H1 (cell line): ENCODE data around the gene SF3B2. TPM values are rescaled to one million over a fixed set of nuclear protein-coding genes. Genes with fewer than 3 reads are reported as not detected.

Experiments used
- CHD1 ChIP-seq: IDR thresholded peaks from 2 replicates; pipeline ENCODE4 v1.6.1; 2012; ENCODE audit warnings: low read depth, low read length, improper control_type of control experiment
- POLR2AphosphoS5 ChIP-seq: IDR thresholded peaks from 2 replicates; pipeline ENCODE4 v1.6.1; 2011; ENCODE audit warnings: low read depth, low read length
- SIX5 ChIP-seq: IDR thresholded peaks from 2 replicates; pipeline ENCODE4 v1.6.1; 2011; ENCODE audit warnings: mild to moderate bottlenecking, low read depth, low read length
- SRF ChIP-seq: IDR thresholded peaks from 2 replicates; pipeline ENCODE4 v1.6.1; 2011; ENCODE audit warnings: mild to moderate bottlenecking, low read depth, low read length, moderate library complexity
- USF2 ChIP-seq: IDR thresholded peaks from 2 replicates; pipeline ENCODE4 v1.6.1; 2011; ENCODE audit warnings: low read length, improper control_type of control experiment
- polyA plus RNA-seq, 7 experiments: library from polyadenylated mRNA; depleted of rRNA in 3 of 7; stranded (reverse) in 5 of 7; unstranded in 2 of 7; fragments of >200 nt in 5 of 7; fragments of 200-250 nt in 2 of 7; gene quantifications; 1 replicate in 5 of 7; 2 replicates in 1 of 7; 4 replicates in 1 of 7; pipeline versions ENCODE4 v1.2.1 to v1.2.3, GENCODE V29; 2011 to 2013; ENCODE audit warnings: missing spikeins in 2 of 7, mixed read lengths in 2 of 7
- total RNA-seq: library from RNA; stranded (reverse); fragmentation: NEBNext Ultra II Directional; extraction: Animal tissue kit (Norgen Biotek cat#: 25700); gene quantifications from 2 replicates; pipeline ENCODE4 v1.2.1, GENCODE V29; 2021
- TF ChIP-seq, protein P1 (sequence below), 3 experiments: IDR thresholded peaks; 1 replicate in 2 of 3; 2 replicates in 1 of 3; pipeline versions ENCODE4 v1.5.1 to v1.6.1; 2011; ENCODE audit warnings: low read length in 3 of 3, mild to moderate bottlenecking in 3 of 3, inconsistent platforms in 2 of 3, low read depth in 1 of 3, moderate library complexity in 1 of 3; ENCODE audit not compliant: insufficient read depth in 1 of 3; ENCODE audit errors: control extremely low read depth in 1 of 3

Gene SF3B2
- total and polyA plus RNA-seq, 2 of the 8 experiments (the other 6 are each of a cell fraction or from before 2014, with no cell fraction given) = 182 to 237 TPM

- no peak for TF ChIP-seq SRF
- no peak for TF ChIP-seq USF2
- TF ChIP-seq, protein P1, sequence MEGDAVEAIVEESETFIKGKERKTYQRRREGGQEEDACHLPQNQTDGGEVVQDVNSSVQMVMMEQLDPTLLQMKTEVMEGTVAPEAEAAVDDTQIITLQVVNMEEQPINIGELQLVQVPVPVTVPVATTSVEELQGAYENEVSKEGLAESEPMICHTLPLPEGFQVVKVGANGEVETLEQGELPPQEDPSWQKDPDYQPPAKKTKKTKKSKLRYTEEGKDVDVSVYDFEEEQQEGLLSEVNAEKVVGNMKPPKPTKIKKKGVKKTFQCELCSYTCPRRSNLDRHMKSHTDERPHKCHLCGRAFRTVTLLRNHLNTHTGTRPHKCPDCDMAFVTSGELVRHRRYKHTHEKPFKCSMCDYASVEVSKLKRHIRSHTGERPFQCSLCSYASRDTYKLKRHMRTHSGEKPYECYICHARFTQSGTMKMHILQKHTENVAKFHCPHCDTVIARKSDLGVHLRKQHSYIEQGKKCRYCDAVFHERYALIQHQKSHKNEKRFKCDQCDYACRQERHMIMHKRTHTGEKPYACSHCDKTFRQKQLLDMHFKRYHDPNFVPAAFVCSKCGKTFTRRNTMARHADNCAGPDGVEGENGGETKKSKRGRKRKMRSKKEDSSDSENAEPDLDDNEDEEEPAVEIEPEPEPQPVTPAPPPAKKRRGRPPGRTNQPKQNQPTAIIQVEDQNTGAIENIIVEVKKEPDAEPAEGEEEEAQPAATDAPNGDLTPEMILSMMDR (IDR thresholded peaks at IDR 0.05; ENCODE audit: control extremely low read depth in 1 of 3, insufficient read depth in 1 of 3, low read depth in 1 of 3, low read length in 3 of 3) = no peak
- no peak for TF ChIP-seq SIX5
- no peak for TF ChIP-seq CHD1
- no peak for TF ChIP-seq POLR2AphosphoS5
- TF ChIP-seq, all 59 proteins: peak for 0
These were observed 48.0 kb upstream of the SF3B2 start (continued) for GRCh38 chr11:66004186-66004585.
